ENCODE measurements around the gene UGT1A4.

DNA sequence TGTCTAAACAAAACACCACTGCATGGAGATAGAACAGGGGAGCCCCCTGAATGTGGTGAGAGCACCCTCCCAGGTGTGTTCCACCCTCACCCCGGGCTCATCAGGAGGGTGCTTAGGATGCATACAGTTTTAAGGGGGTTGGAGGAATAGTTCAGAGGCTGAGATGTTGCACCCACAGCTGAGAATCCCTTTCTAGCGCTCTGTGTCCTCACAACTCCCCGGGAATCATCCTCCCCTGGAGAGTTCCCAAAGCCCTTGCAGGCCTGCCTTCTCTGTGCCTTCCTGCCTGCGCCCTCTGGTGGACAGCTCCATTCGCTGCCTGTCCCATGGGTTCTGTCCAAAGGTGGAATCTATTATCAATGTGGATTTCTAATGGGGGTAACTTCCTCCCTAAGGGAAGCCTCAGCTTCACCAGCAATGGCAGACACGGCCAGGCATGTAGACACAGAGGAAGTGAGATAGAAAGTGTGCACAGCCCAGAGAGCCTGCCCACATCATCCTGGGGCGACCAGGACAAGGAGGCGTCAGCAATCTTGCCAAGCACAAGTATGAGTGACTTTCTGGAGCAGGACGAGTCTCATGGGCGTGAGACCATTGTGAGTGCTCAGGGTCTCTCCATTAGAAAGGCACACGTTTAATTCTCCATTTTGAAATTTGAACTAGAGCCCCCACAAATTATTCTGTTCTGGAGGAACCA is 7.1 kb upstream of the UGT1A4 start:
- TF ChIP-seq, protein P1, sequence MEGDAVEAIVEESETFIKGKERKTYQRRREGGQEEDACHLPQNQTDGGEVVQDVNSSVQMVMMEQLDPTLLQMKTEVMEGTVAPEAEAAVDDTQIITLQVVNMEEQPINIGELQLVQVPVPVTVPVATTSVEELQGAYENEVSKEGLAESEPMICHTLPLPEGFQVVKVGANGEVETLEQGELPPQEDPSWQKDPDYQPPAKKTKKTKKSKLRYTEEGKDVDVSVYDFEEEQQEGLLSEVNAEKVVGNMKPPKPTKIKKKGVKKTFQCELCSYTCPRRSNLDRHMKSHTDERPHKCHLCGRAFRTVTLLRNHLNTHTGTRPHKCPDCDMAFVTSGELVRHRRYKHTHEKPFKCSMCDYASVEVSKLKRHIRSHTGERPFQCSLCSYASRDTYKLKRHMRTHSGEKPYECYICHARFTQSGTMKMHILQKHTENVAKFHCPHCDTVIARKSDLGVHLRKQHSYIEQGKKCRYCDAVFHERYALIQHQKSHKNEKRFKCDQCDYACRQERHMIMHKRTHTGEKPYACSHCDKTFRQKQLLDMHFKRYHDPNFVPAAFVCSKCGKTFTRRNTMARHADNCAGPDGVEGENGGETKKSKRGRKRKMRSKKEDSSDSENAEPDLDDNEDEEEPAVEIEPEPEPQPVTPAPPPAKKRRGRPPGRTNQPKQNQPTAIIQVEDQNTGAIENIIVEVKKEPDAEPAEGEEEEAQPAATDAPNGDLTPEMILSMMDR (conservative IDR thresholded peaks at IDR 0.05), result peak; percentile 96
- no peak for TF ChIP-seq EZH2 (IDR thresholded peaks at IDR 0.05; ENCODE audit: low read depth)
